Right ventricle myocardium inferior (tissue), 1 donor: ENCODE data around the gene NPM3. TPM values are rescaled to one million over a fixed set of nuclear protein-coding genes. Genes with fewer than 3 reads are reported as not detected.

ENCODE experiments used
- total RNA-seq: library from RNA; stranded (reverse); fragmentation: NEBNext Ultra II Directional; extraction: Animal tissue kit (Norgen Biotek cat#: 25700); gene quantifications from one replicate; pipeline ENCODE4 v1.2.1, GENCODE V29; 2021
- donor health status: DM: no; HTN: yes; CAD: no; lungs with severe emphysema.

Gene NPM3
- total RNA-seq, 1 donor from 2014 or later = 7.9 TPM

Other genes with a start within 250 kb of the NPM3 start
- gene POLL, start 195.2 kb downstream of the NPM3 start, total RNA-seq = 17.4 TPM
- 21.5 TPM for gene DPCD, start 195.1 kb downstream of the NPM3 start, total RNA-seq
- gene FBXW4, start 88.3 kb downstream of the NPM3 start, total RNA-seq = 93.2 TPM
- gene FGF8, start 7.3 kb downstream of the NPM3 start, total RNA-seq = not detected
- gene OGA, start 35.0 kb upstream of the NPM3 start, total RNA-seq = 79.2 TPM
- gene KCNIP2, start 60.4 kb upstream of the NPM3 start, total RNA-seq = 409 TPM